ENCODE measurements around the gene TMEM14C.

DNA sequence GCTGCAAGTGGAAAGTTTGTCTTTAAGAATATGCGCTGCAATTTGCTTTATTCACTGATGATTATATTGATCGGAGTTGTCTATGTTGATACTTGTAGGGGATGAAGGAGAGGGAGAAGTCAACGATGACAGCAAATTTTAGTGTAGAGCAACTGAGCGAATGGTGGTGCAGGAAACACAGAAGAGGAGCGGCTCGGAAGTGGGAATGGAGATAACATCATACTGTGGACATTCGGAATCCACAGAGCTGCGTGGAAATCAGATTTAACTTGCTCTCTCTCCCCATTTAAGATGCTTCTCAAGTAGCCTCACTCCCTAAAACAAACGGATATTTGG, 24.0 kb downstream of the TMEM14C start:
- TF ChIP-seq, protein P1, sequence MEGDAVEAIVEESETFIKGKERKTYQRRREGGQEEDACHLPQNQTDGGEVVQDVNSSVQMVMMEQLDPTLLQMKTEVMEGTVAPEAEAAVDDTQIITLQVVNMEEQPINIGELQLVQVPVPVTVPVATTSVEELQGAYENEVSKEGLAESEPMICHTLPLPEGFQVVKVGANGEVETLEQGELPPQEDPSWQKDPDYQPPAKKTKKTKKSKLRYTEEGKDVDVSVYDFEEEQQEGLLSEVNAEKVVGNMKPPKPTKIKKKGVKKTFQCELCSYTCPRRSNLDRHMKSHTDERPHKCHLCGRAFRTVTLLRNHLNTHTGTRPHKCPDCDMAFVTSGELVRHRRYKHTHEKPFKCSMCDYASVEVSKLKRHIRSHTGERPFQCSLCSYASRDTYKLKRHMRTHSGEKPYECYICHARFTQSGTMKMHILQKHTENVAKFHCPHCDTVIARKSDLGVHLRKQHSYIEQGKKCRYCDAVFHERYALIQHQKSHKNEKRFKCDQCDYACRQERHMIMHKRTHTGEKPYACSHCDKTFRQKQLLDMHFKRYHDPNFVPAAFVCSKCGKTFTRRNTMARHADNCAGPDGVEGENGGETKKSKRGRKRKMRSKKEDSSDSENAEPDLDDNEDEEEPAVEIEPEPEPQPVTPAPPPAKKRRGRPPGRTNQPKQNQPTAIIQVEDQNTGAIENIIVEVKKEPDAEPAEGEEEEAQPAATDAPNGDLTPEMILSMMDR (IDR thresholded peaks at IDR 0.05; ENCODE audit: low read length) = no peak
- TF ChIP-seq EZH2 (optimal IDR thresholded peaks at IDR 0.05; ENCODE audit: low read depth, low read length) (no peak), EZH2phosphoT487 (IDR thresholded peaks at IDR 0.05; ENCODE audit: low read length) (no peak)
